ENCODE data around the gene CPLX3. TPM values are rescaled to one million over a fixed set of nuclear protein-coding genes. Genes with fewer than 3 reads are reported as not detected.

CPLX3 gene
- total and polyA plus RNA-seq, 10 of the 15 experiments (the other 5 are each of a cell fraction or from before 2014, with no cell fraction given) = 0.02 to 0.04 TPM; not detected in 8

- H2AFZ ChIP-seq (ENCODE audit: control insufficient read depth, low read depth, low read length) = no peak overlapping the region
- 1% methylated on average over 7 of the region's 7 CpGs for WGBS (ENCODE audit: insufficient coverage, insufficient replicate concordance, low lambda C conversion rate, missing lambda C conversion rate)
- RAD21 ChIA-PET (ENCODE audit: unreplicated experiment) = interaction anchor here (0.8 to 25.2 kb wide), 6 partner anchors 2 to 250 kb away, joined by 3 to 1186 read pairs (median 6); partner anchors contain the start of genes ARID3B and CSK
- SMC1A ChIA-PET (ENCODE audit: uncharacterized antibody, unreplicated experiment) = interaction anchor here (0.7 to 15.7 kb wide), 6 partner anchors 6 to 110 kb away, joined by 3 to 811 read pairs (median 10); partner anchors contain the start of gene CSK
- intact Hi-C loops (cut with micrococcal nuclease; ENCODE audit: unreplicated experiment) (no loop called here), in situ Hi-C loops (cut with MboI) (no loop called here)
- peaks cover 17% of the 10 kb centered on the region in 2 experiments; a peak in 3 of 4 replicates for H3K36me3 ChIP-seq (ENCODE audit: control insufficient read depth in 2 of 2, insufficient read depth in 2 of 2, low read length in 1 of 2)
- no peak for DNase-seq (ENCODE audit: low read depth, low spot score)
- peak overlapping the region; percentile 82 for H3K9ac ChIP-seq (ENCODE audit: control insufficient read depth, insufficient read depth, low read length)
- H3K27ac ChIP-seq (ENCODE audit: control insufficient read depth, insufficient read depth) = peak overlapping the region; percentile 96
- H4K20me1 ChIP-seq (ENCODE audit: control insufficient read depth, insufficient read depth) = no peaks in the 10 kb centered on the region
- H3K4me1 ChIP-seq (ENCODE audit: control insufficient read depth, insufficient read depth, low read length) = peaks cover 61% of the 10 kb centered on the region
- H3K4me2 ChIP-seq (ENCODE audit: control insufficient read depth, insufficient read depth) = peak overlapping the region; percentile 67
- CTCF ChIA-PET = interaction anchor here (1.2 to 25.9 kb wide), 4 partner anchors 6 to 158 kb away, joined by 3 to 1288 read pairs (median 66); partner anchors contain the start of gene CSK
- no peaks in the 10 kb centered on the region for H3K9me3 ChIP-seq (replicated peaks; ENCODE audit: control insufficient read depth, insufficient read depth, low read length)
- POLR2A ChIA-PET = interaction anchor here (0.6 to 14.2 kb wide), 5 partner anchors 15 to 394 kb away, joined by 3 to 602 read pairs (median 4); partner anchors contain the start of gene CSK
- ATAC-seq = no peak
- TF ChIP-seq EED (IDR thresholded peaks at IDR 0.05; ENCODE audit: low read depth) (peak; percentile 77), IKZF1 (conservative IDR thresholded peaks at IDR 0.05) (peak; percentile 49; the same call in 1 of the 2 replicates), HDGF (IDR thresholded peaks at IDR 0.05) (0 out of 2 replicates have a peak, but pooled peaks have one; percentile 20), MXI1 (IDR thresholded peaks at IDR 0.05; ENCODE audit: low read depth, low read length) (0 out of 2 replicates have a peak, but pooled peaks have one; percentile 13), ZNF687 (IDR thresholded peaks at IDR 0.05) (no peak), POLR2A (IDR thresholded peaks at IDR 0.05; ENCODE audit: low read depth, low read length) (peak; percentile 42; the same call in 1 of the 2 replicates), RB1 (IDR thresholded peaks at IDR 0.05; ENCODE audit: borderline replicate concordance) (no peak), IKZF2 (IDR thresholded peaks at IDR 0.05) (peak; percentile 39 to 61; a peak in 2 of 4 replicates), SPI1 (IDR thresholded peaks at IDR 0.05; ENCODE audit: borderline replicate concordance, insufficient read depth, low read depth, low read length) (peak; percentile 20; the same call in 1 of the 2 replicates)
- TF ChIP-seq, protein P1, sequence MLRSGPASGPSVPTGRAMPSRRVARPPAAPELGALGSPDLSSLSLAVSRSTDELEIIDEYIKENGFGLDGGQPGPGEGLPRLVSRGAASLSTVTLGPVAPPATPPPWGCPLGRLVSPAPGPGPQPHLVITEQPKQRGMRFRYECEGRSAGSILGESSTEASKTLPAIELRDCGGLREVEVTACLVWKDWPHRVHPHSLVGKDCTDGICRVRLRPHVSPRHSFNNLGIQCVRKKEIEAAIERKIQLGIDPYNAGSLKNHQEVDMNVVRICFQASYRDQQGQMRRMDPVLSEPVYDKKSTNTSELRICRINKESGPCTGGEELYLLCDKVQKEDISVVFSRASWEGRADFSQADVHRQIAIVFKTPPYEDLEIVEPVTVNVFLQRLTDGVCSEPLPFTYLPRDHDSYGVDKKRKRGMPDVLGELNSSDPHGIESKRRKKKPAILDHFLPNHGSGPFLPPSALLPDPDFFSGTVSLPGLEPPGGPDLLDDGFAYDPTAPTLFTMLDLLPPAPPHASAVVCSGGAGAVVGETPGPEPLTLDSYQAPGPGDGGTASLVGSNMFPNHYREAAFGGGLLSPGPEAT (IDR thresholded peaks at IDR 0.05; ENCODE audit: low read depth) = 0 out of 2 replicates have a peak, but pooled peaks have one; percentile 45
- no peaks in the 10 kb centered on the region for H3K27me3 ChIP-seq (replicated peaks in 1 of 2; ENCODE audit: control insufficient read depth in 2 of 2, insufficient read depth in 2 of 2, low read length in 1 of 2)
- BruUV-seq (replicated peaks) = no TSS peak
- FAIRE-seq = no peak
- peak overlapping the region; percentile 77 for H3K4me3 ChIP-seq
- H3K79me2 ChIP-seq (ENCODE audit: control insufficient read depth, insufficient read depth, low read length) = peaks cover 91% of the 10 kb centered on the region
Observed at GRCh38 chr15:74791667-74792066, 34.8 kb upstream of the CPLX3 start.

Data from GM12878 (cell line).